Tongue (tissue), 3 donors: Measurements from ENCODE around the gene ATG7. TPM values are rescaled to one million over a fixed set of nuclear protein-coding genes. Genes with fewer than 3 reads are reported as not detected.
A peak's percentile ranks its signal among the peaks of the same experiment; 100 is the strongest.
"Not testable (repeated sequence)": the region's sequence is repeated elsewhere in the genome, so short reads cannot be mapped to it uniquely, and the experiment has no call there.

Experiments used
- DNase-seq: peaks from one replicate; pipeline ENCODE4 v3.0.0-alpha.2; 2015
- small RNA-seq: library from RNA; depleted of rRNA; stranded (forward); fragments of <200 nt; gene quantifications from one replicate; pipeline ENCODE3, GENCODE V24; 2014; ENCODE audit warnings: low replicate concordance
- total RNA-seq: library from RNA; depleted of rRNA; stranded (reverse); fragments of >200 nt; gene quantifications from one replicate; pipeline ENCODE4 v1.2.3, GENCODE V29; 2014

Gene ATG7
- total RNA-seq, 1 donor from 2014 or later, result 80.2 TPM

GRCh38 chr3:11592445-11593298, 320.5 kb downstream of the ATG7 start:
- DNase-seq, result peak; percentile 48

- DNase-seq, result no peak
Observed at GRCh38 chr3:11593318-11594034, 321.3 kb downstream of the ATG7 start.

- not testable (repeated sequence) for DNase-seq
Observed at GRCh38 chr3:11595024-11595423, 322.8 kb downstream of the ATG7 start.

GRCh38 chr3:11596387-11596786, 324.2 kb downstream of the ATG7 start:
- DNase-seq, result no peak

GRCh38 chr3:11600501-11601282, 328.5 kb downstream of the ATG7 start:
- peak; percentile 84 for DNase-seq

GRCh38 chr3:11601446-11602238, 329.4 kb downstream of the ATG7 start:
- no peak for DNase-seq

GRCh38 chr3:11602239-11602840, 330.1 kb downstream of the ATG7 start:
- no peak for DNase-seq

- DNase-seq, result no peak
Observed at GRCh38 chr3:11602886-11603527, 330.8 kb downstream of the ATG7 start.

- peak; percentile 75 for DNase-seq
Observed at GRCh38 chr3:11603628-11604027, 331.4 kb downstream of the ATG7 start.

GRCh38 chr3:11604139-11604892, 332.1 kb downstream of the ATG7 start:
- no peak for DNase-seq

- no peak for DNase-seq
Observed at GRCh38 chr3:11605398-11605797, 333.2 kb downstream of the ATG7 start.

- no peak for DNase-seq
Observed at GRCh38 chr3:11606090-11606784, 334.0 kb downstream of the ATG7 start.

- DNase-seq, result no peak
Observed at GRCh38 chr3:11606865-11607440, 334.8 kb downstream of the ATG7 start.

Small RNAs within 50 kb of the gene (small RNA-seq; reads per million reads assigned to genes)
- not detected for gene AC022001.1
- not detected for gene AC026185.1
- not detected for gene AC083855.1

Other genes with a start within 250 kb of the ATG7 start
- 9.6 TPM for gene HRH1, start 117.9 kb upstream of the ATG7 start, total RNA-seq